Retina (tissue), 1 donor: Measurements from ENCODE around the gene MCF2L2.
"Not testable (repeated sequence)": the region's sequence is repeated elsewhere in the genome, so short reads cannot be mapped to it uniquely, and the experiment has no call there.

ENCODE experiments used
- DNase-seq: peaks from one replicate; pipeline ENCODE4 v3.0.0-alpha.2; 2016

MCF2L2 gene

GRCh38 chr3:183394150-183394549 lies 34.3 kb downstream of the MCF2L2 start:
- peak; percentile 21 for DNase-seq

- DNase-seq = no peak
Observed at GRCh38 chr3:183393625-183394024, 34.8 kb downstream of the MCF2L2 start.

- no peak for DNase-seq
Observed at GRCh38 chr3:183392186-183393034, 36.0 kb downstream of the MCF2L2 start.

GRCh38 chr3:183391460-183391859 lies 37.0 kb downstream of the MCF2L2 start:
- DNase-seq = no peak

GRCh38 chr3:183390844-183391243 lies 37.6 kb downstream of the MCF2L2 start:
- DNase-seq = no peak

GRCh38 chr3:183388213-183388895 lies 40.1 kb downstream of the MCF2L2 start:
- no peak for DNase-seq

- no peak for DNase-seq
Observed at GRCh38 chr3:183387797-183388196, 40.6 kb downstream of the MCF2L2 start.

GRCh38 chr3:183386651-183387050 lies 41.8 kb downstream of the MCF2L2 start:
- DNase-seq = no peak

- DNase-seq = peak; percentile 81
Observed at GRCh38 chr3:183385698-183386613, 42.5 kb downstream of the MCF2L2 start.

GRCh38 chr3:183381673-183382072 lies 46.7 kb downstream of the MCF2L2 start:
- DNase-seq = no peak

- DNase-seq = no peak
Observed at GRCh38 chr3:183381179-183381578, 47.2 kb downstream of the MCF2L2 start.

- DNase-seq = no peak
Observed at GRCh38 chr3:183378951-183379350, 49.5 kb downstream of the MCF2L2 start.

GRCh38 chr3:183378545-183378944 lies 49.9 kb downstream of the MCF2L2 start:
- no peak for DNase-seq

- no peak for DNase-seq
Observed at GRCh38 chr3:183378008-183378407, 50.4 kb downstream of the MCF2L2 start.

GRCh38 chr3:183377307-183377959 lies 51.0 kb downstream of the MCF2L2 start:
- DNase-seq = no peak

- no peak for DNase-seq
Observed at GRCh38 chr3:183375787-183376186, 52.6 kb downstream of the MCF2L2 start.

GRCh38 chr3:183375337-183375736 lies 53.1 kb downstream of the MCF2L2 start:
- DNase-seq = no peak

GRCh38 chr3:183372911-183373310 lies 55.5 kb downstream of the MCF2L2 start:
- DNase-seq = no peak

GRCh38 chr3:183371600-183371968 lies 56.8 kb downstream of the MCF2L2 start:
- not testable (repeated sequence) for DNase-seq

GRCh38 chr3:183370391-183370790 lies 58.0 kb downstream of the MCF2L2 start:
- DNase-seq = no peak

- DNase-seq = no peak
Observed at GRCh38 chr3:183369627-183370026, 58.8 kb downstream of the MCF2L2 start.

GRCh38 chr3:183369117-183369516 lies 59.3 kb downstream of the MCF2L2 start:
- no peak for DNase-seq
